Brain microvascular endothelial cell (primary cell): ENCODE results near the gene GRAMD1B.

Source experiments
- DNase-seq: peaks from one replicate; pipeline ENCODE4 v3.0.0-alpha.2; 2020
- H3K27ac ChIP-seq: fragments of 250-450 bp; sonication (Bioruptor Pico); 2 replicates; pipeline ENCODE4 v1.5.1; 2020; ENCODE audit warnings: mild to moderate bottlenecking, moderate library complexity
- H3K27me3 ChIP-seq: fragments of 250-450 bp; sonication (Bioruptor Pico); replicated peaks from 2 replicates; pipeline ENCODE4 v1.5.1; 2020; ENCODE audit warnings: mild to moderate bottlenecking
- H3K36me3 ChIP-seq: fragments of 250-450 bp; sonication (Bioruptor Pico); replicated peaks from 2 replicates; pipeline ENCODE4 v1.5.1; 2020; ENCODE audit warnings: mild to moderate bottlenecking
- H3K4me3 ChIP-seq: 2 replicates; pipeline ENCODE4 v1.5.1; 2011; ENCODE audit warnings: low read depth, mild to moderate bottlenecking, control low read depth, low read length, moderate library complexity
- in situ Hi-C: cut with HindIII; loops from 2 replicates; pipeline ENCODE4 v1.10.0; 2017; ENCODE audit warnings: low sequenced_read_pairs, low pct_ligation_motif_present
- TF ChIP-seq, protein P1 (sequence below): IDR thresholded peaks from 2 replicates; pipeline ENCODE4 v1.5.1; 2011; ENCODE audit warnings: low read depth, mild to moderate bottlenecking, moderate library complexity, low read length, control low read depth, inconsistent platforms; ENCODE audit errors: missing control alignments

GRAMD1B gene

DNA sequence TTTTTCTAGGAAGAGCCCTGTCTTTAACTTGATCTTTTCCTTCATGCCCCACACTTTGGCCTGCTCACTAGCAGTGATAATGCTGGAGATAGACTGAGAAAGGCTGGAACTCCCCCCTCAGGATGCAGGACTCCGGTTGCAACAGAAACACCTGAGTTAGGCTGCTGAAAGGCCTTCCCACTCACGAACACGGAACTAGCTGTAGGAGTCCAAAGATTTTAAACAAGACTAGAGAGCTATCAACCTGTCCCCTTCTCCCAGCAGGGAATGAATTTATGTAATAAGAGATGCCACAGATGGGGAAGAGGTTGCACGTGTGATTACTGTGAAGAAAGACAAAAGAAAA lies 211.4 kb downstream of the GRAMD1B start:
- TF ChIP-seq, protein P1, sequence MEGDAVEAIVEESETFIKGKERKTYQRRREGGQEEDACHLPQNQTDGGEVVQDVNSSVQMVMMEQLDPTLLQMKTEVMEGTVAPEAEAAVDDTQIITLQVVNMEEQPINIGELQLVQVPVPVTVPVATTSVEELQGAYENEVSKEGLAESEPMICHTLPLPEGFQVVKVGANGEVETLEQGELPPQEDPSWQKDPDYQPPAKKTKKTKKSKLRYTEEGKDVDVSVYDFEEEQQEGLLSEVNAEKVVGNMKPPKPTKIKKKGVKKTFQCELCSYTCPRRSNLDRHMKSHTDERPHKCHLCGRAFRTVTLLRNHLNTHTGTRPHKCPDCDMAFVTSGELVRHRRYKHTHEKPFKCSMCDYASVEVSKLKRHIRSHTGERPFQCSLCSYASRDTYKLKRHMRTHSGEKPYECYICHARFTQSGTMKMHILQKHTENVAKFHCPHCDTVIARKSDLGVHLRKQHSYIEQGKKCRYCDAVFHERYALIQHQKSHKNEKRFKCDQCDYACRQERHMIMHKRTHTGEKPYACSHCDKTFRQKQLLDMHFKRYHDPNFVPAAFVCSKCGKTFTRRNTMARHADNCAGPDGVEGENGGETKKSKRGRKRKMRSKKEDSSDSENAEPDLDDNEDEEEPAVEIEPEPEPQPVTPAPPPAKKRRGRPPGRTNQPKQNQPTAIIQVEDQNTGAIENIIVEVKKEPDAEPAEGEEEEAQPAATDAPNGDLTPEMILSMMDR, result no peak
- Histone ChIP-seq H3K27me3 (no peaks in the 10 kb centered on the region), H3K36me3 (no peaks in the 10 kb centered on the region), H3K27ac (no peak overlapping the region), H3K4me3 (no peak overlapping the region)
- no peak for DNase-seq
- in situ Hi-C loops, result no loop called here

DNA sequence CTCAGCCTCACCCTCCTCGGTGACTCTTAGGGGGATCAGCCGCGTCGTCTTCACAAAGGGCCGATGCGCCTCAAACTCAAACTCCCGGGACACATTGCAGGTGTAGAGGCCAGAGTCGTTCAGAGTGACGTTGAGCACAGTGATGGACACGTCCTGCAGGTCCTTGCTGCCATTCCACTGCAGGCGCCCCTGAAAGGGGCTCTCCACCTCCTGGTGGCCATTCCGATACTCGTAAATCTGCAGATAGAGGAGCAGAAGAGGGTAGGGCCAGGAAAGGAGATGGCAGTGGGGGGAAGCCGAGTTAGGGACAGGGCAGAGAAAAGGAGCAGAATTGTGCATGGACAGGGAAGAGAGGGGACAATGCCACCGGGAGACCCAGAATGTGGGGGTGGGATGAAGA lies 212.4 kb downstream of the GRAMD1B start:
- DNase-seq, result no peak
- no peaks in the 10 kb centered on the region for H3K27me3 ChIP-seq
- no peaks in the 10 kb centered on the region for H3K36me3 ChIP-seq
- H3K27ac ChIP-seq, result no peak overlapping the region
- in situ Hi-C loops, result no loop called here
- H3K4me3 ChIP-seq, result no peak overlapping the region
- TF ChIP-seq, protein P1, result no peak

DNA sequence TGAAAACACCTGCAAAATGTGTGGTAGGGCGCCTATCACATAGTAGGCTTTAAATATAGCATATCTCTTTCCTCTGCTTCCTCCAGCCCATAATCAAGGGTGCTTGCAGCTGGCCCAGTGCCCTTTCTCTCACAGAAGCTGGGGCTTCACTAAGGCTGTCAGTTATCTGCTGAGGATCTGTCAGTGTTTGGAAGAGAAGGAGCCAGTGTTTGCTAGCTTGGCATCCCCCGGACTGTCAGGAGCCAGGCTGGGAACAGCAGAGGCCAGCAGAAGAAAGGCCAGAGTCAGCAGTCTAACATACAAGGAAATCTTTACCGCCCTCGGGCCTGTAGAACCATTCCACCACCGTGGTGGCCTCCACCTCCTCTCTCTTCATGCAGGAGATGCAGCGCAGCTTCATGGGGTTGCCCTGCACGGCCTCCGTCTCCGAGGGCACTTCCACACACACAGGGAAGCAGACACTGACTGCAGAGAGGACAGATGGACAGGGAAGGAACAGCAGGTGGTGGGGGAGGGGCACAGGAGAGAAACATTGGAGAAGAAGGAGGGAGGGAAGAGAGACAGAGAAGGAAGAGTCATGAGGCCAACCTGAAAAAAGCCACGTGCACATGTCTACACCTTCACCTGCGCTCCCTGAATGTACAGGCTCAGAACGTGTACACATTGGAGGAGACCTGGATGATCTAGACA lies 215.4 kb downstream of the GRAMD1B start:
- DNase-seq, result no peak
- in situ Hi-C loops, result no loop called here
- H3K36me3 ChIP-seq, result no peaks in the 10 kb centered on the region

DNA sequence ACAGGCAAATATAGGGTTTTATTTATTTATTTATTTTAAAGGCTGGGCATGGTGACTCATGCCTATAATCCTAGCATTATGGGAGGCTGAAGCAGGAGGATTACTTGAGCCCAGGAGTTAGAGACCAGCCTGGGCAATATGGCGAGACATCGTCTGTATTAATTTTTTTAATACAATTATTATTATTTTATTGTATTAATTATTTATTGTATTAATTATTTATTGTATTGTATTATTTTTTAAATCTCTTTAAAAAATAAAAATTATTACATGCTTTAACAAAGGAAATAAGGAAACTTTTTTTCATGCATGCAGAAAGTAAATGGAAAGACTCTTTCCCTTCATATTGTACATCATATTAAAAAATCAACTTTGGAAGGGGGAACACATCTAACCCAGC lies 220.8 kb downstream of the GRAMD1B start:
- H3K36me3 ChIP-seq, result no peaks in the 10 kb centered on the region
- no peaks in the 10 kb centered on the region for H3K27me3 ChIP-seq
- no peak overlapping the region for H3K4me3 ChIP-seq
- no peak overlapping the region for H3K27ac ChIP-seq
- TF ChIP-seq, protein P1, result no peak
- in situ Hi-C loops, result no loop called here
- no peak for DNase-seq

More for the DNA sequence above, 215.4 kb downstream of the GRAMD1B start:
- no peak overlapping the region for H3K4me3 ChIP-seq
- TF ChIP-seq, protein P1, result no peak
- no peak overlapping the region for H3K27ac ChIP-seq
- H3K27me3 ChIP-seq, result no peaks in the 10 kb centered on the region

DNA sequence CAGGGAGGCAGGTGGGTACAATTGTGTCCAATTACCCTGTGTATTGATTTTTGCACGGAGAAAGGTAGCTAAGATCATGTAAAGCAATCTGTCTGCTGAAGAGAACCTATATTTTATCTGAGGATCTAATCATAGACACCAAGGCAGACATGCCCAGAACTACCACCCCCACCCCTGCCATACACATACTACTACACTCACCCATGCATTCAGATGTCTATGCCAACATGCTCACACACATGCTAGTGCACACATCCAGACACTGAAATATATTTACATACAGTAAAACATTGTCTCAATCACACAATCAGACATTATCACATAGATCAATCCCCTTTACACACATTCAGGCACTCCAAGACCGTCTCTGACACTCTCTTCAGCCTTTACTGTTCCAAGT lies 222.5 kb downstream of the GRAMD1B start:
- DNase-seq, result no peak
- no peak overlapping the region for H3K27ac ChIP-seq
- H3K36me3 ChIP-seq, result no peaks in the 10 kb centered on the region
- H3K4me3 ChIP-seq, result no peak overlapping the region
- TF ChIP-seq, protein P1, result no peak
- H3K27me3 ChIP-seq, result no peaks in the 10 kb centered on the region
- in situ Hi-C loops, result no loop called here

DNA sequence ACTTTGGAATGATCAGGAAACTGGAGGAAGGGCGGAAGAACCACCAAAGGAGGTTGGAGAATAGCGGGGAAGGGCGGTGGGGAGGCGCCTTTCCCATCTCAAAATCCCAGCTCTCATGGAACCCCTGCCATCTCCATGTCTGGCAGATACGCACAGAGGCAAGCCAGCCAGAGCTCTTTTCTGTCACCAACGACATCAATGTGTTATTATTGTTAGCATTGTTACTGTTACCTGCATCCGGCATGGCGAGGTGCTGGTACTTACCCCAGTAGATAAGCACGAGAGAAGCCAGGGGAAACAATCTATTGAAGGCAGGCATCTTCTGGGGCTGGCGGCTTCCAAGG lies 223.4 kb downstream of the GRAMD1B start:
- DNase-seq, result no peak
- Histone ChIP-seq H3K27me3 (no peaks in the 10 kb centered on the region), H3K4me3 (no peak overlapping the region), H3K36me3 (no peaks in the 10 kb centered on the region), H3K27ac (no peak overlapping the region)
- TF ChIP-seq, protein P1, result no peak
- in situ Hi-C loops, result no loop called here
